VCaP (cell line): ENCODE measurements around the gene HSPB9.

Source experiments
- H3K27ac ChIP-seq: fragments of 450-650 bp; 2 replicates; pipeline ENCODE4 v1.5.1; 2017
- CTCF ChIP-seq: fragments of 450-650 bp; conservative IDR thresholded peaks from 2 replicates; pipeline ENCODE4 v1.5.1; 2017; ENCODE audit warnings: mild to moderate bottlenecking, moderate library complexity

The HSPB9 gene

GRCh38 chr17:42087042-42087701 lies 35.4 kb upstream of the HSPB9 start:
- H3K27ac ChIP-seq = no peak overlapping the region

GRCh38 chr17:42087736-42088705 lies 34.6 kb upstream of the HSPB9 start:
- no peak for TF ChIP-seq CTCF
- no peak overlapping the region for H3K27ac ChIP-seq

More at GRCh38 chr17:42087042-42087701, 35.4 kb upstream of the HSPB9 start:
- TF ChIP-seq CTCF = no peak

- H3K27ac ChIP-seq = no peak overlapping the region
- no peak for TF ChIP-seq CTCF
Observed at GRCh38 chr17:42088736-42089135, 33.9 kb upstream of the HSPB9 start.

- H3K27ac ChIP-seq = no peak overlapping the region
- TF ChIP-seq CTCF = no peak
Observed at GRCh38 chr17:42090964-42091790, 31.4 kb upstream of the HSPB9 start.

- no peak for TF ChIP-seq CTCF
Observed at GRCh38 chr17:42092939-42093338, 29.7 kb upstream of the HSPB9 start.

GRCh38 chr17:42094375-42095069 lies 28.1 kb upstream of the HSPB9 start:
- H3K27ac ChIP-seq = no peak overlapping the region
- no peak for TF ChIP-seq CTCF

More at GRCh38 chr17:42092939-42093338, 29.7 kb upstream of the HSPB9 start:
- H3K27ac ChIP-seq = no peak overlapping the region
